CD4-positive, alpha-beta T cell treated with Interleukin-6 at 100 ng/mL for 8 hours (primary cell): ENCODE results near the gene HES2.
A peak's percentile ranks its signal among the peaks of the same experiment; 100 is the strongest.
"Not testable (repeated sequence)": the region's sequence is repeated elsewhere in the genome, so short reads cannot be mapped to it uniquely, and the experiment has no call there.

Experiments used
- DNase-seq: peaks from one replicate; pipeline ENCODE4 v3.0.0-alpha.2; 2020; ENCODE audit warnings: mixed read lengths, low spot score

HES2 gene

GRCh38 chr1:6389971-6390370, 29.7 kb downstream of the HES2 start:
- DNase-seq, result no peak

GRCh38 chr1:6386371-6386949, 33.3 kb downstream of the HES2 start:
- DNase-seq, result no peak

GRCh38 chr1:6385488-6386191, 34.1 kb downstream of the HES2 start:
- DNase-seq, result no peak

GRCh38 chr1:6384962-6385361, 34.8 kb downstream of the HES2 start:
- no peak for DNase-seq

GRCh38 chr1:6384135-6384534, 35.6 kb downstream of the HES2 start:
- DNase-seq, result no peak

- no peak for DNase-seq
These were observed 39.7 kb downstream of the HES2 start for GRCh38 chr1:6380037-6380436.

GRCh38 chr1:6378096-6378746, 41.5 kb downstream of the HES2 start:
- DNase-seq, result no peak

GRCh38 chr1:6373961-6374720, 45.6 kb downstream of the HES2 start:
- DNase-seq, result no peak

- DNase-seq, result not testable (repeated sequence)
These were observed 47.5 kb downstream of the HES2 start for GRCh38 chr1:6372236-6372635.

- DNase-seq, result no peak
These were observed 49.7 kb downstream of the HES2 start for GRCh38 chr1:6370006-6370405.

- DNase-seq, result no peak
These were observed 52.2 kb downstream of the HES2 start for GRCh38 chr1:6367381-6368012.

GRCh38 chr1:6365047-6365446, 54.7 kb downstream of the HES2 start:
- DNase-seq, result peak; percentile 66

GRCh38 chr1:6363085-6363884, 56.4 kb downstream of the HES2 start:
- not testable (repeated sequence) for DNase-seq
